T-helper 17 cell (primary cell): Measurements from ENCODE around the gene ZNF507. TPM values are rescaled to one million over a fixed set of nuclear protein-coding genes. Genes with fewer than 3 reads are reported as not detected.
"Not testable (repeated sequence)": the region's sequence is repeated elsewhere in the genome, so short reads cannot be mapped to it uniquely, and the experiment has no call there.

Source experiments
- ATAC-seq: fragments of 150-1000 bp; cut with Tn5 transposase; 2 replicates; pipeline ENCODE4 v1.10.0; 2021; ENCODE audit warnings: mild to moderate bottlenecking, moderate library complexity
- DNase-seq, 3 donors: peaks; one replicate each; pipeline versions ENCODE4 v3.0.0 to v3.0.0-alpha.2; 2020 to 2021
- H3K9me3 ChIP-seq: one replicate; pipeline ENCODE4 v1.7.0; 2013; ENCODE audit warnings: low read length, mild to moderate bottlenecking; ENCODE audit not compliant: control insufficient read depth, poor library complexity, severe bottlenecking
- H3K27ac Mint-ChIP-seq: one replicate; pipeline ENCODE4 v1.8.0; 2022; ENCODE audit warnings: mild to moderate bottlenecking, moderate library complexity, mixed read lengths
- H3K27me3 Mint-ChIP-seq: one replicate; pipeline ENCODE4 v1.8.0; 2022; ENCODE audit warnings: mixed read lengths
- H3K36me3 Mint-ChIP-seq: one replicate; pipeline ENCODE4 v1.8.0; 2022; ENCODE audit warnings: low read depth, mixed read lengths
- H3K4me1 Mint-ChIP-seq: one replicate; pipeline ENCODE4 v1.8.0; 2022; ENCODE audit warnings: mild to moderate bottlenecking, mixed read lengths
- H3K4me3 Mint-ChIP-seq: one replicate; pipeline ENCODE4 v1.8.0; 2022; ENCODE audit warnings: mild to moderate bottlenecking, moderate library complexity, mixed read lengths
- total RNA-seq, 4 donors: library from RNA in 2 of 4; stranded (reverse) in 2 of 4; gene quantifications; one replicate each; pipeline ENCODE4 v1.2.3 and lab custom pipeline; 2022 to 2026

ZNF507 gene
- total RNA-seq, 2 donors from 2014 or later: 23.1 to 36.1 TPM

GRCh38 chr19:32418155-32418554, 72.7 kb downstream of the ZNF507 start:
- Mint-ChIP-seq H3K36me3 (peaks cover 10% of the 10 kb centered on the region), H3K27ac (no peak overlapping the region), H3K4me1 (peaks cover 10% of the 10 kb centered on the region), H3K4me3 (no peak overlapping the region), H3K27me3 (no peaks in the 10 kb centered on the region)
- ATAC-seq: no peak
- no peaks in the 10 kb centered on the region for H3K9me3 ChIP-seq
- DNase-seq: no peak

DNA sequence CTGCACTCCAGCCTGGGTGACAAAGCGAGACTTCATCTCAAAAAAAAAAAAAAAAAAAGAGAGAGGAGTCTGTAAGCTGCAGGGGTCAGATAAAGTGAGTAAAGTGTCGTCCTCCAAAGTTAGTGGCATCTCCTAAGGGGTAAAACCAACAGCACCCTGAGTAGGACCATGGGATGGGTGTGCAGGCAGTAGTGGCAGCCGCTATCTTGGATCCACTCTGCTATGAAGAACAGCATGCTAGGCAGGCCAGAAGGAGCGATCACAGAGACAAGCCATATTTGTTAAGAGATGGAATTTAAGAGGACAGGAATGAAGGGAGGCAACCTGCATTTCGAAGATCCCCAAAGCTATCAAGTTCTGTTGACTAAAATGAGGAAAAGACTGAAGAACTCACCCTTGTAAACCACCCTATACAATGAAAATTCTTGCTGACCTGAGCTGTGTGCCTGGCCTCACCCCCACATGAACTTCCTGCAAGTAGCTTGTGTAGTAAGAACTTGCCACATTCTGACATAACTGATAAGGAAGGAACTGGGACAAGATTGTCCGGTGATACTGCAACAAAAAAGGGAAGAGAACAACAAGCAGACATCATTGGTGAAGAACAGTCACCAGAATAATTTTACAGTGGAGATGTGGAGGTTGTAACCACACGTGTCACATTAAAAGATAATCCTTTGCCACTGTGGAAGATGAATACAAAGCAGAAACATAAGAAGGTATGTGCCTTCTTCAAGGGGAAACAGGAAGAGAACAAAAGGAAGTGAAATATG, 76.4 kb downstream of the ZNF507 start:
- H3K4me1 Mint-ChIP-seq: peaks cover 10% of the 10 kb centered on the region
- DNase-seq (no peak), ATAC-seq (peak; percentile 25)
- peak overlapping the region; percentile 4 for H3K27ac Mint-ChIP-seq
- H3K27me3 Mint-ChIP-seq: no peaks in the 10 kb centered on the region
- peaks cover 3% of the 10 kb centered on the region for H3K36me3 Mint-ChIP-seq
- H3K9me3 ChIP-seq: no peaks in the 10 kb centered on the region
- no peak overlapping the region for H3K4me3 Mint-ChIP-seq

GRCh38 chr19:32422435-32422834, 77.0 kb downstream of the ZNF507 start:
- H3K9me3 ChIP-seq: no peaks in the 10 kb centered on the region
- Mint-ChIP-seq H3K27ac (peak overlapping the region; percentile 4), H3K27me3 (no peaks in the 10 kb centered on the region), H3K36me3 (peaks cover 2% of the 10 kb centered on the region), H3K4me3 (no peak overlapping the region), H3K4me1 (peaks cover 10% of the 10 kb centered on the region)
- ATAC-seq (no peak), DNase-seq (no peak)

DNA sequence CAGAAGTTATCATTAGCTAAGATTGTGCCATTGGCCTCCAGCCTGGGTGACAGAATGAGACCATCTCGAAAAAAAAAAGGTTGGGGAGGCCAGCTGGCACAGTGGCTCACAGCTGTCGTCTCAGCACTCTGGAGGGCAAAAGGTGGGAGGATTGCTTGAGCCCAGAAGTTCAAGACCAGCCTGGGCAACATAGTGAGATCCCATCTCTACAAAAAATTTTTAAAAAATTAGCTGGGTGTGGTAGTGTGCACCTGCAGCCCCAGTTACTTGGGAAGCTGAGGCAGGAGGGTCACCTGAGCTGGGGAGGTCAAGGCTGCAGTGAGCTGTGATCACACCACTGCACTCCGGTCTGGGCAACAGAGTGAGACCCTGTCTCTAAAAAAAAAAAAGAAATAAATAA, 78.5 kb downstream of the ZNF507 start:
- H3K36me3 Mint-ChIP-seq: not testable (repeated sequence)

GRCh38 chr19:32427536-32427935, 82.1 kb downstream of the ZNF507 start:
- Mint-ChIP-seq H3K36me3 (peaks cover 2% of the 10 kb centered on the region), H3K27ac (no peak overlapping the region), H3K4me3 (no peak overlapping the region), H3K4me1 (no peaks in the 10 kb centered on the region), H3K27me3 (no peaks in the 10 kb centered on the region)
- ATAC-seq: no peak
- H3K9me3 ChIP-seq: no peaks in the 10 kb centered on the region
- no peak for DNase-seq

More for the DNA sequence above, 78.5 kb downstream of the ZNF507 start:
- not testable (repeated sequence) for DNase-seq, H3K4me3 Mint-ChIP-seq, H3K9me3 ChIP-seq, H3K27me3 Mint-ChIP-seq, H3K4me1 Mint-ChIP-seq, ATAC-seq, H3K27ac Mint-ChIP-seq

- H3K9me3 ChIP-seq: no peaks in the 10 kb centered on the region
- no peak for ATAC-seq
- Mint-ChIP-seq H3K36me3 (peaks cover 5% of the 10 kb centered on the region), H3K4me3 (no peak overlapping the region), H3K27ac (no peak overlapping the region), H3K27me3 (no peaks in the 10 kb centered on the region), H3K4me1 (no peaks in the 10 kb centered on the region)
- DNase-seq: no peak
These were observed 91.3 kb downstream of the ZNF507 start for GRCh38 chr19:32436692-32437091.

DNA sequence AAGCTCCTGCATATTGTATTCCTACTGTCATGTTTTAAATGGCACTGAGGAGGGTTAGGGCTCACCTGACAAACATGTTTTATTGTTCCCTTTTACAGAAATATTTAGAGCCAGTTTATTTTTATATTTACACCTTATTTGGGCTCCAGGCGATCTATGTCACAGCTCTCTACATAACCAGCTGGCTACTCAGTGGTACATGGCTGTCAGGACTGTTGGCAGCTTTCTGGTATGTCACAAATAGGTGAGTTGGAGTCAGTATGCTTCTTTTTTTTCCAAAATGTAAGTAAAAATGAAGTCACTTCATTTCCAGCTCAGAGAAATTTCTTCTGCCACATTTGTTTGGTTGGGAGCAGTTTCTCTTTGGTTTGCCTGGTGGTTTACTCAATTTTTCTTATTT, 91.7 kb downstream of the ZNF507 start:
- ATAC-seq (no peak), DNase-seq (no peak)
- Mint-ChIP-seq H3K36me3 (peaks cover 5% of the 10 kb centered on the region), H3K4me1 (no peaks in the 10 kb centered on the region), H3K27ac (no peak overlapping the region), H3K27me3 (no peaks in the 10 kb centered on the region), H3K4me3 (no peak overlapping the region)
- no peaks in the 10 kb centered on the region for H3K9me3 ChIP-seq

Other genes with a start within 250 kb of the ZNF507 start
- 10 to 100 TPM; 10.2 to 14.7 TPM for gene DPY19L3, start 60.2 kb downstream of the ZNF507 start, total RNA-seq
- gene PDCD5, start 235.6 kb downstream of the ZNF507 start, total RNA-seq: 10 to 100 TPM; 28.4 to 34.5 TPM